Activated naive CD4-positive, alpha-beta T cell treated with anti-CD3 and anti-CD28 coated beads, Interleukin-2, amount 50 U/mL, for 16 hours (primary cell): ENCODE results near the gene NAA11.

Experiments used
- DNase-seq: peaks from one replicate; pipeline ENCODE4 v3.0.0-alpha.2; 2020

The NAA11 gene

DNA sequence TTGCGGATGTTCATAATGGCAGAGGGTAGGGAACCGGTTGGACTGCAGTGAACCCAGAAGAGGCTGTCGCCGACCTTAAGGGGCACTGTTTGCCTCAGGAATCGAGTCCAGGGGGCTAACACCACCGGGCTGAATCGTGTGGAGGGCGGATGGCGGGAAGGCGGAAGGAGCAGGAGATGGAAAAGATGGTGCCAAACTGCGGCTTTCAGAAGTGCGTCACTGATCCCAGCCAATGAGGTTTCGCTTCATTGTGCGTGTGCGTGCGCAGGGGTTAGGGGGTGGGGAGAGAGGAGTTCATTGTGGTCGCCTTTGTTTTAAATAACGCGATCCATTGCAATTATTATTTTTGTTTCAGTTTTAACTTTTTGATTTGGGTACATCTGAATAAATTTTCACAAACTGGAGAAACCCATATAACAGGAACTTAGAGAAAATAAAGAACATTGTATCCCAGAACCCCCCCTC, at the start of gene NAA11:
NAA11 (minus strand) TSS at position 198 of the 465 bp plus-strand sequence; CDS start at position 14, 184 bp downstream.
- no peak for DNase-seq

DNA sequence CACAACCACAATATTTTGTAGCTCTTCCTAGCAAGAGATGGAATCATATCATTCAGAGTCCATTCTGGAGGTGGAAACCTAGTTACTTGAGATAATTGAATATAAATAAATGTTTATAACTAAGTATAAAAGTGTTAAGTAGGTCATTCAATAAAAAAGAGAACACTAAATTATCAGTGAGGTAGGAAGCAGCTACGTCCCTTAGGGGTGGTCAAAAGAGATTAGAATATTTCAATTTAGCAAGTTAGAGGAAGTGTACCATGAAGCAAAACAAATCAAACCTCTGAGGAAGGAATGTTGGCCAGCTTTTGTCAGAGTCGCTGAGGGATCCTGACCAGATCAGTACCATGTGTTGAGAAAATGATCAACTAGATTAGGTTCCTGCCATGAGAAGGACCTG, 44.2 kb upstream of the NAA11 start:
- DNase-seq: no peak

GRCh38 chr4:79367096-79367495, 41.2 kb upstream of the NAA11 start:
- DNase-seq: no peak

DNA sequence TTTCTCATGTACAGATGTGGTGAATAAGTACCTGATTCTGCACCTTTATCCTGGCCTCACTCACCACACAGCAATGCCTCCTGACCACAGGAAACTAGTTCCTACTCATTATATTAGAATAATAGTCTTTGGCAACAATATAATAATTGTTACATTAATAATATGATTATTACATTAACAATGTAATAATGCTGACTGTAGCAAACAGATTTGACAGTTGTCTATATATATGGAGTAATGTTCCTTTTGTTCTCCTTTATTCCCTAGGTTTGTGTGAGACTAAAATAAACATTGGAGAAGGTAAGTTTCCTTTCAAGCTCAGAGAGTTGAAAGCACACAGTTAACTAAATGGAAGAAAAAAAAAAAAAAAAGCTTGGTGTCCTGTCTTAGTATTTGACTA, 40.6 kb upstream of the NAA11 start:
- no peak for DNase-seq

DNA sequence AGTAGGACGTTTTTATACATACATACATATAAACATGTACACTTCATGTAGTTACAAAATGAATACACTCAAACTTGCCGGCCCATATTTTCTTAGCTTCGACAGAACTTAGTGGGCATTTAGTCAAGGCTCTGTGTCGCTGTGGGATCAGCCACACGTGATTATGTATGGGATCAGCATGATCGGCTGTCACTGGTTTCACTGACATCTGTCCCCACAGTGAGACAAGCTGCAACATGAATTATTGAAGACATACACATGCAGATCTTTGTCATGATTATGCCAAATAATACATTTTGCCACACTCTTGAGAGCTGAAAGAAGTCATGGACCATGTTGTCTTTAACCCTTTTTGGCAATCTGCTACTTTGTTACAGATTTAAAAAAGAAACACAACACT, 38.2 kb upstream of the NAA11 start:
- DNase-seq: no peak

DNA sequence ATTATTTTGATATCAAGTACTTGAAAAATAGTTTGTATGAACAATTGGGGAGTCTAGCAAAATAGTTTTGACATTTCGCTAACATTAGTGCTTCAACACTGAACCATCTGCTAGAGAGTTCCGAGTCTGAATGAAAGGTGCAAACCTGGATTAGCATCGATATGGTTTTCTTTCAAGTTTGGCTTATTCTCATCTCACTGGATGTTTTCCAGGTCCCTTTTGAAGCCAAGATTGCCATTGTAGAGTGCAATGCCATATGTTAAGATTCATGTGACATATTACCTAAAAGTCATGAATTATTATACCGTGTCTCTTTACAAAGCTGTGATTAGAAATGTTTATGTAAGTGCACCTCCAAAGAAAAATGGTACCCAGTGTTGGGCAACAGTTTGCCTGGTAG, 36.8 kb upstream of the NAA11 start:
- no peak for DNase-seq

GRCh38 chr4:79360006-79360405, 34.1 kb upstream of the NAA11 start:
- DNase-seq: no peak

GRCh38 chr4:79358438-79358837, 32.6 kb upstream of the NAA11 start:
- no peak for DNase-seq

DNA sequence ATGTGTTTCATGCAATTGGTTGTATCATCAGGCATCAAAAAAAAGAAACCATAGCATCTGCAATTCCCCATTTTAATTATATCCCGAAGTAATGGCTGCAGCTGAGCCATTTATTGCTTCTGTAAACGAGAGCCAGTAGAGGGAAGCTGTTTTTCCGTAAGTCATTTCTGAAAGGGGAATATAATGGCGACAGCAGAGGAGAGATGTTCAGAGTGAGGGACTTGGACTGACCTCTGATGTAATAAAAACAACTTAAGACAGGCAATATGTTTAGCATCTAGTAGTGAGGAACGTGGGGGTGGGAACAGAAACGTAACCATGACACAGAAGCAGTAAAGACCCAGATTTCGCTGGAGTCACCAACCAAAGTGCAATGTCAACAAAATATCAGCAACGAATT, 31.5 kb upstream of the NAA11 start:
- no peak for DNase-seq

DNA sequence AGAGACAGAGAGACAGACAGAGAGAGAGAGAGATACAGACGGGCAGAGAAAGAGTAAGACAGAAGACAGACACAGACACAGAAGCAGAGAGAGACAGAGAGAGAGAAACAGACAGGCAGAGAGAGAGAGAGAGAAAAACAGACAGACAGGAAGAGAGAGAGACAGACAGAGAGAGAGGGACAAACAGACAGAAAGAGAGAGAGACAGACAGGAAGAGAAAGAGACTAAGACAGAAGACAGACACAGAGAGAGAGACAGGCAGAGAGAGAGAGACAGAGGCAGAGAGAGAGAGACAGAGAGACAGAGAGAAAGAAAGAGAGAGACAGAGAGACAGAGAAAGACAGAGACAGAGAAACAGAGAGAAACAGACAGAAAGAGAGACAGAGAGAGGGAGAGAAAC, 27.2 kb upstream of the NAA11 start:
- no peak for DNase-seq

- DNase-seq: no peak
Measured at GRCh38 chr4:79348405-79348804, 22.5 kb upstream of the NAA11 start.

DNA sequence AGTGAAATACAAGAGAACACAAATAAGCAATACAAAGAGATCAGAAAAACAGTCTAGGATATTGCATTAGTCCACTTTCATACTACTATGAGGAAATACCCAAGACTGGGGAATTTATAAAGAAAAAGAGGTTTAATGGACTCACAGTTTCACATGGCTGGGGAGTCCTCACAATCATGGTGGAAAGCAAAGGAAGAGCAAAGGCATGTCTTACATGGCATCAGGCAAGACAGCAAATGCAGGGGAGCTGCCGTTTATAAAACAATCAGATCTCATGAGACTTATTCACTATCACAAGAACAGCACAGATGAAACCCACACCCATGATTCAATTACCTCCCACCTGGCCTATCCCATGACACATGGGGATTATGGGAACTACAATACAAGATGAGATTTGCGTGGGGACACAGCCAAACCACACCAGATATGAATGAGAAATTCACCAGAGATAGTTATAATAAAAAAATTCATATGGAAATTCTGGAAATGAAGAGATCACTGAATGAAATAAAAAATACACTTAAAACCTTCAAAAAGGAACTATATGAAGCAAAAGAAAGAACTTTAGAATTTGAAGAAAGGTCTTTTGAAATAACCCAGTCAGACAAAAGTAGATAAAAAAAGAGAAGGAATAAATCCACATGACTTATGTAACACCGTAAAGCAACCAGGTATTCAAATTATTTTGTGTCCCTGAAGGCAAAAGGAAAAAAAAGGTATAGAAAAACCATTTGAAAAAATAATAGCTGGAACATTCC, 16.2 kb upstream of the NAA11 start:
- DNase-seq: no peak

GRCh38 chr4:79340568-79340967, 14.7 kb upstream of the NAA11 start:
- DNase-seq: no peak

- no peak for DNase-seq
Measured at GRCh38 chr4:79338148-79338547, 12.3 kb upstream of the NAA11 start.

DNA sequence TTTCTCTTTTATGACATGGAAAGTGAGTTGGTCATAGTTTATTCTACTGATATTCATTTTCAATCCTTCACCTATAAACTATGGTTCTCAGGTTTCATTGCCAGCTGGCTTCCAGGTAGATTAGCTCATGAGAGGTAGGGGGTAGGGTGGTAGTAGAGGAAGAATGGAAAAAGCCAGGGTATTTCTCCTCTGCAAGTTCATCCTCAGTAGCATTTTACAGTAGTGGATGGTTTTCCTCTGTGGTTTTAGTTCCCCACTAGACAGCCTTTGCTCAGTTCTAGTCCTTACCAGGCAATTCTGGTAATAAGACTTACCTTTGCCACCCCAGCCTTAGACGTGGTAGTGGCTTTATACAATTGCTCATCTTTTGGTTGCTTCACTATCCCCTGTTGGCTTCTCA, 8.9 kb upstream of the NAA11 start:
- DNase-seq: no peak

DNA sequence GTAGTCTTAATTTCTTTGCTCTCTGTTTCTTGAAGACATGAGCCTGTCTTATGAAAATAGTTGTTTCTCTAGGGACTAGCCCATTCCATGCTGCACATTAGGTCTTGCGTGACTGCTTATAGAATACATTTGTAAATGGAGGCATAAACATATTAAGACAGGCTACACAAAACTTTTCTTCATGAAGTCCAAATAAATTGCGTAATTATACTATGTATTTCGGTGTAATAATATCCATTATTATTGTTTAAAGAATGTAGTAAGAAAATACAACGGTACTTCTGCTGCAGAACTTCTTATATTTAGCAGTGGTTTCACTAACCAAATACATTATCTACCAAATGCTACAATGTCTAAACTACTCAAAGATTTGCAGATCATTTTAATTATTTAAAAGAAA, 8.5 kb upstream of the NAA11 start:
- DNase-seq: no peak

- DNase-seq: no peak
Measured at GRCh38 chr4:79331126-79331876, 5.4 kb upstream of the NAA11 start.

DNA sequence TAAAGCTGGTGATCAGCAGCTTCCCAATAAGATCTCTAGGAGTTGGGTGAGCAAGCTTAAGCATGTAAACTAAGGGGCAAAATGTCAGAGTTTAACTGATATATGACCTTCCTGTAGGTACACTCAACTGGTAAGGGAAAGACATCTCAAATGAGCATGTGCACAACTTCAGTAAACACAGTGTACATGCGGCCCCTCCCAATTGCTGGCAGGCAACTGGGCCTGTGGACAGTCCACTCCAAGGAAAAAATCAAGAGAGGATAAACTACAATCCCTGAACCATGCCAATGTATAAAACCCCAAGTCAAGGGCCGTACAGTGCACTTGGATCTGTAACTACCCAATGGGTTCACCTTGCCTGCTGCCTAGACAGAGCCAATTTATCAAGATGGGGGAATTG, 4.9 kb upstream of the NAA11 start:
- DNase-seq: no peak

DNA sequence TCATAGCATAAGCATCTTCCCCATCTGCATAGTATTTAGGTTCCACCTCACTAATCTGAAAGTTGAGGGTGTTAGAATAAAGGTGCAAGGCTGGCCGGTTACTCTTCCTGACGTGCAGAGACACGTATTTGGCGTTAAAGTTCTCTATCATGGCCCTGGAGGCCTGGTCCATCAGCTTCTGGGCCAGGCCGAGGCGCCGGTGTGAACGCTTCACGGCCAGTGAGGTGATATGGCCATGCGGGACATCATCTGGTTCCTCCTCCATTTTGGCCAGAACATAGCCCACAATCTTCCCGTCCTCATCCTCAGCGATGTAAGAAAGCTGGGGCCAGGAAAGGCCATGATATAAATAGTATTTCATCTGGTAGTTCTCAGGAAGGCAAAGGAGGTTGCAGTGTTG, 425 bp downstream of the NAA11 start:
- no peak for DNase-seq

DNA sequence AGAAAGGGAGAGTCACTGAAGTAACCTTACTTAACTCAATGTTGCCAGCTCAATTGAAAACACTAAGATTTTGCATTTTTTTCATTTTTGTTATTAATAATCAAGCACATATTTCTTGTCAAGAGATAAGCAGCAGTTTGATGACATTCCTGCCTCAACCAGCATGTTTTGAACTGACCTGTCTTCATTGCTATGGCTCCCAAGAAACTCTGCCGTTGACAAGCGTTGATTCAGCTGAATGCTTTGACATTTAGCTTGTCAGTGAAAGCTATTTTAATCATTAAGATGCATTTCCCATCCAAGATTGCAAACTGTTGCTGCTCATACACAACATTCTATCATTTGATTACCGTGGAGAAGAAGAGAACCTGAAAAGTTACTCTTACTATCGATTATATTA, 5.9 kb downstream of the NAA11 start:
- no peak for DNase-seq

- no peak for DNase-seq
Measured at GRCh38 chr4:79317711-79318110, 8.2 kb downstream of the NAA11 start.

- no peak for DNase-seq
Measured at GRCh38 chr4:79315891-79316290, 10.0 kb downstream of the NAA11 start.

DNA sequence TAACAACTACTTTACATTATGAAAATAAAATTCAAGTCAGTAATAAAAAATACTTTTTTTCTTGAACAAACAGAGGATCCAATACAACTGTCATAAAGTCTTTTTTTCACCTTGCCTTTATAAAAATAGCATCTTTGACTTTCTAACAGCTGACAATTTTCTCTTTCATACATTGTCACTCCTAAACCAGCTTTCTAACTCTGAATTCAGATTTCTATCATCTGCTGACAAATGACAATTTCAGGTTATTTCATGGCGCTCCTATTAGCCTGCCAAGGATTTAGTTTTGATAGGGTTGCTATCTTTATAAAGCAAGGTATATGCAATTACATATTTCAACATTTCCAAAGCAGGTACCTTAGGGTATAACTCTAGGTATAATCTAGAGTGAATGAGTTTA, 14.6 kb downstream of the NAA11 start:
- no peak for DNase-seq

GRCh38 chr4:79308971-79309370, 16.9 kb downstream of the NAA11 start:
- DNase-seq: no peak

DNA sequence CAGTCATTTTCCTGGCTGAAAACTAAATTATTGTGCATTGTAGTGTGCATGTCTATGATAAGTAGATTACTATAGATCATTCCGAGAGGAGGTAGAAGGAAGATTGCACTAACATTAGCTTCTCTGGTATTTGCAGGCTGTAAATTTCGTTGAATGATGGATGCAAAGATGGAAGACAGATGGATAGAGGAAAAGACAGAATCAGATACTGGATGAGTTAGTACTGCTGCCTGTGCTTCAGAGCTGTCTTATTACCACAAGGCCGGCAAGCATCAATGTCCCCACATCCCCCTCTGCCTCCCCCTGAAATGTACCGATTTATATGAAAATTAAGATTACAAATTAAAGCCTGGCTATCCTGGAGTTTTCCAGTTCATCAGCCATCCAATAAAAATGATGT, 17.7 kb downstream of the NAA11 start:
- DNase-seq: no peak
